GM19463 (cell line): ENCODE measurements around the gene ZNF777.

Experiments
- ATAC-seq: cut with Tn5 transposase; IDR thresholded peaks from one replicate; pipeline ENCODE4 v1.9.1; 2021; ENCODE audit warnings: mild to moderate bottlenecking, moderate library complexity; ENCODE audit not compliant: unreplicated experiment

ZNF777 gene

GRCh38 chr7:149477494-149478443 lies 16.9 kb upstream of the ZNF777 start:
- no peak for ATAC-seq

- no peak for ATAC-seq
Observed at GRCh38 chr7:149476791-149477190, 15.9 kb upstream of the ZNF777 start.

- no peak for ATAC-seq
Observed at GRCh38 chr7:149475121-149476045, 14.5 kb upstream of the ZNF777 start.

GRCh38 chr7:149474309-149475120 lies 13.7 kb upstream of the ZNF777 start:
- no peak for ATAC-seq

GRCh38 chr7:149473251-149473650 lies 12.4 kb upstream of the ZNF777 start:
- ATAC-seq: no peak

GRCh38 chr7:149471289-149471953 lies 10.6 kb upstream of the ZNF777 start:
- no peak for ATAC-seq

- no peak for ATAC-seq
Observed at GRCh38 chr7:149469806-149470205, 8.9 kb upstream of the ZNF777 start.

- no peak for ATAC-seq
Observed at GRCh38 chr7:149468208-149468607, 7.3 kb upstream of the ZNF777 start.

- no peak for ATAC-seq
Observed at GRCh38 chr7:149467321-149467859, 6.5 kb upstream of the ZNF777 start.

- no peak for ATAC-seq
Observed at GRCh38 chr7:149466364-149466763, 5.5 kb upstream of the ZNF777 start.

- ATAC-seq: no peak
Observed at GRCh38 chr7:149463500-149464161, 2.8 kb upstream of the ZNF777 start.

GRCh38 chr7:149462101-149462520 lies 1.2 kb upstream of the ZNF777 start:
- no peak for ATAC-seq

- ATAC-seq: peak; percentile 23
Observed at GRCh38 chr7:149459540-149460452, 1.1 kb downstream of the ZNF777 start.

GRCh38 chr7:149459201-149459539 lies 1.7 kb downstream of the ZNF777 start:
- ATAC-seq: no peak

GRCh38 chr7:149458235-149458634 lies 2.6 kb downstream of the ZNF777 start:
- no peak for ATAC-seq

- no peak for ATAC-seq
Observed at GRCh38 chr7:149457766-149458165, 3.1 kb downstream of the ZNF777 start.

- no peak for ATAC-seq
Observed at GRCh38 chr7:149456506-149457421, 4.1 kb downstream of the ZNF777 start.
